Measurements from ENCODE around the gene TNIK.

Gene TNIK

DNA sequence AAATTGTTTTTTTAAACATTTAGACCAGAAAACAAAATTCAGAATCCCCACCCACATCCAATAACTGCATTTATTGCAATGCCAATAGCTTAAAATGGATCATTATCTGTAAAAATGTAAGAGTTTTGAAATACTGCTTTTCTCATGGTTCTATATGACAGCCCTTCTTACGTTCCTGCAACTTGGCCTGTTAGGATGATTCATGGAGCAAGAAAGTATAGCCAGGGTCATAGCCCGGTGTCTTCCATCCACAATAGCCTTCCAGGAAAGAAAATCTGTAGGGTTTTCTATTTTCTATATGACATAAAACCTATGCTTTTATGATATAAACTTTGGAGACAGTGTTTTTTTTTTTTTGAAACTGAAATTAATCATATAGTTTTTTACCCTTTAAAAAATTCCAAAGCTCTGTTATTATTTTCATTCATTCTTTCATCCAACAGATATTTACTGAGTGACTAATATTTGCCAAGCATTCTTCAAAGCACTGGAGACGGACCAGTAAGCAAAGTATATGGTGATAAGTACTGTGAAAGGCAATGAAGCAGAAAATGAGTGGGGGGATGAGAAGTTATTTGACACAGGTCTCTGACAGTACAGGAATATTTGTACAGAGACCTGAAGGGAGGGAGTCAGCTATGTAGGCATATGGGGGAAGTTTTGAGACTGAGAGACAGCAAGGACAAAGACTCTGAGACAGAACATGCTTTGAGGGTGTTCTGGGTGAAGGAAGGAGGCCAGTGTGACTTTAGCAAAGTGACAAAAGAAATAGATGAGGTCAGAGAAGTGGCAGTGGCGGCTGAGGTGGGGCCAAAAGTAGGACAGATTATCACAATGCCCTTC is 404.6 kb downstream of the TNIK start:
- Histone ChIP-seq H3K27me3 (ENCODE audit: insufficient read depth, low read depth) (no peaks in the 10 kb centered on the region), H3K4me3 (IDR thresholded peaks at IDR 0.05; ENCODE audit: insufficient read depth, low read depth, low read length) (no peak overlapping the region), H2AFZ (ENCODE audit: low read depth) (no peak overlapping the region), H3K27ac (no peak overlapping the region), H3K4me1 (ENCODE audit: low read depth, poor library complexity, severe bottlenecking) (no peaks in the 10 kb centered on the region), H3K79me2 (ENCODE audit: insufficient read depth, low read depth) (no peaks in the 10 kb centered on the region), H3K36me3 (ENCODE audit: insufficient read depth) (no peaks in the 10 kb centered on the region), H3K4me2 (no peak overlapping the region), H4K20me1 (ENCODE audit: insufficient read depth) (no peaks in the 10 kb centered on the region), H3K9ac (no peak overlapping the region)
- TF ChIP-seq, protein P1, sequence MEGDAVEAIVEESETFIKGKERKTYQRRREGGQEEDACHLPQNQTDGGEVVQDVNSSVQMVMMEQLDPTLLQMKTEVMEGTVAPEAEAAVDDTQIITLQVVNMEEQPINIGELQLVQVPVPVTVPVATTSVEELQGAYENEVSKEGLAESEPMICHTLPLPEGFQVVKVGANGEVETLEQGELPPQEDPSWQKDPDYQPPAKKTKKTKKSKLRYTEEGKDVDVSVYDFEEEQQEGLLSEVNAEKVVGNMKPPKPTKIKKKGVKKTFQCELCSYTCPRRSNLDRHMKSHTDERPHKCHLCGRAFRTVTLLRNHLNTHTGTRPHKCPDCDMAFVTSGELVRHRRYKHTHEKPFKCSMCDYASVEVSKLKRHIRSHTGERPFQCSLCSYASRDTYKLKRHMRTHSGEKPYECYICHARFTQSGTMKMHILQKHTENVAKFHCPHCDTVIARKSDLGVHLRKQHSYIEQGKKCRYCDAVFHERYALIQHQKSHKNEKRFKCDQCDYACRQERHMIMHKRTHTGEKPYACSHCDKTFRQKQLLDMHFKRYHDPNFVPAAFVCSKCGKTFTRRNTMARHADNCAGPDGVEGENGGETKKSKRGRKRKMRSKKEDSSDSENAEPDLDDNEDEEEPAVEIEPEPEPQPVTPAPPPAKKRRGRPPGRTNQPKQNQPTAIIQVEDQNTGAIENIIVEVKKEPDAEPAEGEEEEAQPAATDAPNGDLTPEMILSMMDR (conservative IDR thresholded peaks at IDR 0.05; ENCODE audit: low read depth, low read length), result no peak

DNA sequence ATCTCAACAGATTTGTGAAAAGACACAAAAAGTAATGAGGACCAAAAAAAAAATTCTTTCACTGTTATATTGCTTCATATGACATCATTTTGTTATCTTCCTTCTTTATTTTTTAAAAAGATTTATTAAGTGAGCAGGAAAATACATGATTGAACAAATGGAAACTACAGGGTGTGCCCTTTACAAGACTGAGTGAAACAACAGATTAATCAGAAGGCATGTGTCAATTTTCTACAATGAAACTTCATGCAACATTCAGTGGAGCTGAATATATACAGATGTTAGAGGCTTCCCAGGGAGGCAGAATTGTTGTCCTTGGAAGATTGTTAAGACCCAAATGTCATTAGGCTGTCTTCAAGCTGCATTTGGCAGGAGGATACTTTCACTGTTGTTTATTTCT is 405.3 kb downstream of the TNIK start:
- Histone ChIP-seq H3K27ac (no peak overlapping the region), H3K4me2 (no peak overlapping the region), H4K20me1 (ENCODE audit: insufficient read depth) (no peaks in the 10 kb centered on the region), H3K79me2 (ENCODE audit: insufficient read depth, low read depth) (no peaks in the 10 kb centered on the region), H2AFZ (ENCODE audit: low read depth) (no peak overlapping the region), H3K4me1 (ENCODE audit: low read depth, poor library complexity, severe bottlenecking) (no peaks in the 10 kb centered on the region), H3K27me3 (ENCODE audit: insufficient read depth, low read depth) (no peaks in the 10 kb centered on the region), H3K4me3 (IDR thresholded peaks at IDR 0.05; ENCODE audit: insufficient read depth, low read depth, low read length) (no peak overlapping the region), H3K9ac (no peak overlapping the region), H3K36me3 (ENCODE audit: insufficient read depth) (no peaks in the 10 kb centered on the region)
- TF ChIP-seq, protein P1 (conservative IDR thresholded peaks at IDR 0.05; ENCODE audit: low read depth, low read length), result no peak

DNA sequence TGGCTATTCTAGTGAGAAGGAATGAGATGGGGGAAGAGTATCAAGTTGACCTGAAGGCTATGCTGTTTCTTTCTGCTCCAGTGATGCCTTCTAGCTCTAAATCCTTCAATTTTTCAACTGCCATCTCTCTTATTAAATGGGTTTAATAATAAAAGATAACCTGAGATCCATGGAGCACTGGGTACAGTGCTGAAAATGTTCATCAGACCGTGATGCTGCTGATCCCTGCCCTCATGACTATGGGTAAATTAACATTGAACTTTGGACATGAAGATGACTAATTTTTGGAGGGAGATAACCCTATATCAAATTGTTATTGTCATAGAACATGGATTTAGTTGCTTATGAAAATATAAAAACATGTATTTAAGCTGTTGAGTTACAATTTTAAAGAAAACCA is 406.0 kb downstream of the TNIK start:
- Histone ChIP-seq H3K4me1 (ENCODE audit: low read depth, poor library complexity, severe bottlenecking) (no peaks in the 10 kb centered on the region), H2AFZ (ENCODE audit: low read depth) (no peak overlapping the region), H3K79me2 (ENCODE audit: insufficient read depth, low read depth) (no peaks in the 10 kb centered on the region), H3K36me3 (ENCODE audit: insufficient read depth) (no peaks in the 10 kb centered on the region), H3K4me3 (IDR thresholded peaks at IDR 0.05; ENCODE audit: insufficient read depth, low read depth, low read length) (no peak overlapping the region), H3K27me3 (ENCODE audit: insufficient read depth, low read depth) (no peaks in the 10 kb centered on the region), H3K4me2 (no peak overlapping the region), H3K9ac (no peak overlapping the region), H3K27ac (no peak overlapping the region), H4K20me1 (ENCODE audit: insufficient read depth) (no peaks in the 10 kb centered on the region)
- TF ChIP-seq, protein P1 (conservative IDR thresholded peaks at IDR 0.05; ENCODE audit: low read depth, low read length), result no peak

DNA sequence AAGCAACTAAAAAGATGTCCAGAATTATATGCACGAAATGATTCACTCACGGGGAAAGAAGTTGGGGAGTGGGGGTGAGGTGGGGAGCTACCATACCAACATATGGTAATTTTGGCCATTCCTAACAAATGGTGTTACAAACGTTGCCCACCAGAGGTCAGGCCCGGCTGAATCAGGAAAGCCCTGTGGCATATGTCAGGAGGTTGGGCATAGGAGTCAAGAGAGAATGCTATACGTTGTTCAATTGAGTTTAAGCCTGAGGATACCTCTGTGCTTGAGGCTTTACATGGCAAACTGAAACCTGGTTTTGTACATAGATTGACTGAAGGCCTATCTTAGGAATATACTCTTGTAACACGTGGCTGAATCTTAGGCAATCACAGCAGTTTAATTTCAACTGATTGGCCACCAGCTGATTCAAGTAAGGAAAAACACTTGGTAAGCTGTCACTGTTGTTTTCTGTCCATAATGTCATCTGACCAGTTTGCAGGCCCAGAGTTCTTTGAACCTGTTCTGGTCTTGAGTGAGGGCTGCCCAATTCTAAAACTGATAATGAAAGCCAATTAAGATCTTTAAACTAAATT is 410.3 kb downstream of the TNIK start:
- Histone ChIP-seq H3K36me3 (ENCODE audit: insufficient read depth) (no peaks in the 10 kb centered on the region), H3K4me1 (ENCODE audit: low read depth, poor library complexity, severe bottlenecking) (no peaks in the 10 kb centered on the region), H3K27me3 (ENCODE audit: insufficient read depth, low read depth) (no peaks in the 10 kb centered on the region), H3K4me3 (IDR thresholded peaks at IDR 0.05; ENCODE audit: insufficient read depth, low read depth, low read length) (no peak overlapping the region), H3K27ac (no peak overlapping the region), H3K9ac (no peak overlapping the region), H3K4me2 (no peak overlapping the region), H4K20me1 (ENCODE audit: insufficient read depth) (no peaks in the 10 kb centered on the region), H2AFZ (ENCODE audit: low read depth) (0 out of 2 replicates have a peak overlapping the region, but pooled peaks have one; percentile 3), H3K79me2 (ENCODE audit: insufficient read depth, low read depth) (no peaks in the 10 kb centered on the region)
- TF ChIP-seq, protein P1 (conservative IDR thresholded peaks at IDR 0.05; ENCODE audit: low read depth, low read length), result peak; percentile 42
